Spinal cord (tissue), 10 donors: ENCODE results near the gene ACOX3. TPM values are rescaled to one million over a fixed set of nuclear protein-coding genes. Genes with fewer than 3 reads are reported as not detected.

ENCODE experiments used
- DNase-seq, 6 donors: peaks; one replicate each; pipeline versions ENCODE4 v3.0.0 to v3.0.0-alpha.2; 2013 to 2015; ENCODE audit warnings: low spot score in 6 of 6, low read depth in 4 of 6
- H3K27ac ChIP-seq: one replicate; pipeline ENCODE4 v1.5.1; 2013; ENCODE audit warnings: low read depth, low read length, control low read depth
- H3K27me3 ChIP-seq: one replicate; pipeline ENCODE4 v1.6.1; 2013; ENCODE audit warnings: low read length; ENCODE audit not compliant: control insufficient read depth, insufficient read depth
- H3K36me3 ChIP-seq: one replicate; pipeline ENCODE4 v1.6.1; 2013; ENCODE audit warnings: low read length; ENCODE audit not compliant: control insufficient read depth, insufficient read depth
- H3K4me1 ChIP-seq: one replicate; pipeline ENCODE4 v1.6.1; 2013; ENCODE audit warnings: low read length; ENCODE audit not compliant: control insufficient read depth, insufficient read depth
- H3K4me3 ChIP-seq: one replicate; pipeline ENCODE4 v1.5.1; 2013; ENCODE audit warnings: low read depth, low read length, control low read depth
- H3K9me3 ChIP-seq: one replicate; pipeline ENCODE4 v1.6.1; 2013; ENCODE audit warnings: low read length; ENCODE audit not compliant: control insufficient read depth, insufficient read depth
- WGBS: methylation state at CpG from one replicate; pipeline ENCODE4 v1.1.5; 2013; ENCODE audit warnings: missing lambda C conversion rate; ENCODE audit not compliant: insufficient coverage; 5-methylcytosine and 5-hydroxymethylcytosine counted together
- polyA plus RNA-seq, 2 donors: library from polyadenylated mRNA; unstranded; fragments of 120-200 nt; gene quantifications; one replicate each; pipeline ENCODE4 v1.2.1, GENCODE V29; 2013; ENCODE audit not compliant: insufficient read length in 2 of 2
- total RNA-seq, 2 donors: library from RNA; depleted of rRNA in 1 of 2; stranded (reverse); fragments of 120-200 nt in 1 of 2; fragments of >200 nt in 1 of 2; gene quantifications; one replicate each; pipeline versions ENCODE4 v1.2.3 to v1.2.4, GENCODE V29; 2013 to 2014
- donor health status: healthy.

Gene ACOX3
- total and polyA plus RNA-seq, 4 donors = 21.2 to 28.7 (median 23.6) TPM

DNA sequence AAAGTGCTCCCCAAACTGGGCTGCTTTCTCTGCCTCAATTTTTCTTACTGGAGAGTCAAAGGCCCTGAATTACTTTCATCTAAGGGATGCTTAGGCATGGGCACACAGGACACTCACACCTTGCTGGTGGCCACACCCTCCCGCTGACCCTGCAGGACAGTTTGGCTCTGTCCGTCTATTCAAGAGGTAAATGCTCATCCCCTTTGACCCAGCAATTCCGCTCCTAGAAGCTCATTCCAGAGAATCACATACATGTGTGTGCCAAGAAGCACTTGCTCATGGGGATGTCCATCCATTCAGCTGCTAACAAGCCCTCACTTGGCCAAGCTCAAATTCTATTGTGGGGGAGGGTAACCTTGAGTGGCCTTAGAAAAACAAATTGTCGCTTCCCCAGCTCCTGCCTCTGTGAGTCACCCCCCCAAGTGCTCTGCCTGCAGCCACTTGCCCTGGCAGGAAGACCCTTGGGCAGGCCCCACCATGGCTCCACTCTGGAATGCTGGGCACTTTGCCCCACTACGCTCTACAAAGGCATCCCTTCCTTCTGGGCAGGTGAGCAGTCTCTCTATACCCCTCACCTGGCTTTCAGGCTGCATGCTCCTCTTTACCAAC is 116.5 kb downstream of the ACOX3 start:
- no peaks in the 10 kb centered on the region for H3K27me3 ChIP-seq
- no peak overlapping the region for H3K4me3 ChIP-seq
- no peak overlapping the region for H3K27ac ChIP-seq
- WGBS = 97% methylated on average over 4 of the region's 5 CpGs
- peaks cover 3% of the 10 kb centered on the region for H3K4me1 ChIP-seq
- peaks cover 2% of the 10 kb centered on the region for H3K9me3 ChIP-seq
- no peak for DNase-seq
- no peaks in the 10 kb centered on the region for H3K36me3 ChIP-seq

DNA sequence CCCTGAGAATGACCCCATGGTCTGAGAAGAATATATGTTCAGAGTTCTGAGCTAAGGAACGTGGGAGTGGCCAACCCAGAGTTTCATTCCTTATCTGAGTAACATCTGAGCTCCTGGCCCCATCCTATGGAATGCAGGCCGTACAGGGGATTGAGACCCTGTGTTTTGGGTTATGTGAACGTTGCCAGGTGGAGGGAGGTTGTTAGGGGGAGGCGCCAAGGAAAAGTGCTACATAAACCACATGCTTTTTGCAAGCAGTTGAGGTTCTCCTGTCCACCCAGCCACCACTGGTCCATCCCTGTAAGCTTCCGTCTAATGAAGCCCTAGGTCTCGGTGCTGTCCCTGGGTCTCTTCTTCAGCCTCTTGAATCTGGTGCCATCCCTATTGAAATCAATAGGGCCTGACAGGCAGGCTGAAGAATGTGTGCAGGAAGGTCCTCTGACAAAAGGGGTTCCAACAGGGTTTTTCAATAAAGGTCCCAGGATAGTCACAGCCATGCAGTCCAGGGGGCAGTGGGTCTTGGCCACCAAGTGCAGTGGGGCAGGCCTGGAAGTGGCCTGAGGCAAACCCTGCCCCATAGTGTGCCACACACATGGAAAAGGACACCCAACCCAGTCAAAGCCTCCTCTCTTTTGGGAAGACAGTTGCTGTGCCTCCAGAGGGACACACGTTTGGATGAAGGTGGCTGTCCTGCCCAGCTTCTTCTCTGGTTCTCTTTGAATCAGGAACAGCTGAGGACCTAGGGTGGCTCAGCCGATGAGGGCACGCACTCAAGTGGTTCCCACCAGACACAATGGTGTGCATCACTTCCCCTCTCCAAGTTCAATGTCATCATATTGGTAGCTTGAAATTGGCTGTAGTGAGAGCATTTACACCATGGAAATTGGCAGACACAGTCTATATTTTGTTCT is 117.5 kb downstream of the ACOX3 start:
- H3K9me3 ChIP-seq = peaks cover 2% of the 10 kb centered on the region
- no peaks in the 10 kb centered on the region for H3K36me3 ChIP-seq
- no peaks in the 10 kb centered on the region for H3K27me3 ChIP-seq
- no peak overlapping the region for H3K4me3 ChIP-seq
- DNase-seq = no peak
- WGBS = 86% methylated on average over 4 of the region's 9 CpGs
- H3K27ac ChIP-seq = no peak overlapping the region
- peaks cover 3% of the 10 kb centered on the region for H3K4me1 ChIP-seq

DNA sequence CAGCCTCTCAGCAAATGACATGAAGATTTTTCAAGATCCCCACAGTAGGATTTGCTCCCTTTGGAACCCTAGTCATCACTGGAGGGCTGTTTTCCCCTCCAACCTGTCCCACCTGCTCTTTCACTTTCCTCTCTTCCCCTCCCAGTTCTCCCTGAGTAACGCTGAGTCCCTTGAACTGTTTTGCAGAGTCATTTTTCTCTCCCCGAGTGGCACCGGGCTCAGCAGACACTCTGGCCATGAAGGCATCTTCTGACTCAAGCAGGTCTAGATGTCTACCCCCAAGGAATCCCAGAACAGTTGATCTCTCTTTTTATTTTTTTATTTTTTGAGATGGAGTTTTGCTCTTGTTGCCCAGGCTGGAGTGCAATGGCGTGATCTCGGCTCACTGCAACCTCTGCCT is 118.8 kb downstream of the ACOX3 start:
- 100% methylated on average over 2 of the region's 5 CpGs for WGBS
- Histone ChIP-seq H3K36me3 (no peaks in the 10 kb centered on the region), H3K4me3 (no peak overlapping the region)

DNA sequence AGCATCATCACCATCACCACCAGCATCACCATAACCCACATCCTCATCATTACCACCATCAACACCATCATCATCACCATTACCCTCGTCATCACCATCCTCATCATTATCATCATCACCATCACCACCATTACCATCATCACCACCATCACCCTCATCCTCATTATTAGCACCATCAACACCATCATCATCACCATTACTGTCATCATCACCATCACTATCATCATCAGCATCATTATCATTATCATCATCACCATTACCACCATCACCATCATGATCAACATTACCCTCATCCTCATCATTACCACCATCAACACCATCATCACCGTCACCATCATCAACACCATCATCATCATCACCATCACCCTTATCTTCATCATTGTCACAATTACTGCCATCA is 119.3 kb downstream of the ACOX3 start:
- WGBS = 100% methylated on average over 2 of the region's 2 CpGs
- H3K4me1 ChIP-seq = peaks cover 10% of the 10 kb centered on the region
- no peak for DNase-seq
- H3K36me3 ChIP-seq = no peaks in the 10 kb centered on the region
- H3K4me3 ChIP-seq = no peak overlapping the region
- H3K27me3 ChIP-seq = no peaks in the 10 kb centered on the region
- H3K27ac ChIP-seq = no peak overlapping the region
- peaks cover 2% of the 10 kb centered on the region for H3K9me3 ChIP-seq

More for the DNA sequence above, 118.8 kb downstream of the ACOX3 start:
- H3K9me3 ChIP-seq = peaks cover 2% of the 10 kb centered on the region
- no peaks in the 10 kb centered on the region for H3K27me3 ChIP-seq
- peaks cover 5% of the 10 kb centered on the region for H3K4me1 ChIP-seq
- DNase-seq = no peak
- H3K27ac ChIP-seq = no peak overlapping the region

DNA sequence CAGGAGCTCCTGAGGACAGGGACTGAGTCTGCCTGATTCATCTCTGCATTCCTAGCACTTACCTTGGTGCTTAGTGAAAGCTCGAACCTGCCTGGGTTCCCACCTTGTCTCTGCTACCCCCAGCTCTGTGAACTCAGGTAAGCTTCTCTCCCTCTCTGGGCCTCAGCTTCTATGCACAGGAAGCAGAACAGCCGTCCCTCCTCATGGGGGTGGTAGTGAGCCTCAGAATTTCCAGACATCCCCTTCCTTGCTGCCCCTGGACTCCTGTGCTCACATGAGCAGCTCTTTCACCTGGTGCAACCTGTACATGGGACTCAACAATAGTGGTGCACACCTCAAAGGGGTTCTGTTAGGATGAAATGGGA is 120.2 kb downstream of the ACOX3 start:
- H3K36me3 ChIP-seq = no peaks in the 10 kb centered on the region
- H3K27me3 ChIP-seq = no peaks in the 10 kb centered on the region
- H3K4me3 ChIP-seq = no peak overlapping the region
- DNase-seq = no peak
- peaks cover 19% of the 10 kb centered on the region for H3K4me1 ChIP-seq
- no CpG with 5 or more reads among the region's 2 CpGs for WGBS
- no peak overlapping the region for H3K27ac ChIP-seq
- H3K9me3 ChIP-seq = peaks cover 2% of the 10 kb centered on the region

DNA sequence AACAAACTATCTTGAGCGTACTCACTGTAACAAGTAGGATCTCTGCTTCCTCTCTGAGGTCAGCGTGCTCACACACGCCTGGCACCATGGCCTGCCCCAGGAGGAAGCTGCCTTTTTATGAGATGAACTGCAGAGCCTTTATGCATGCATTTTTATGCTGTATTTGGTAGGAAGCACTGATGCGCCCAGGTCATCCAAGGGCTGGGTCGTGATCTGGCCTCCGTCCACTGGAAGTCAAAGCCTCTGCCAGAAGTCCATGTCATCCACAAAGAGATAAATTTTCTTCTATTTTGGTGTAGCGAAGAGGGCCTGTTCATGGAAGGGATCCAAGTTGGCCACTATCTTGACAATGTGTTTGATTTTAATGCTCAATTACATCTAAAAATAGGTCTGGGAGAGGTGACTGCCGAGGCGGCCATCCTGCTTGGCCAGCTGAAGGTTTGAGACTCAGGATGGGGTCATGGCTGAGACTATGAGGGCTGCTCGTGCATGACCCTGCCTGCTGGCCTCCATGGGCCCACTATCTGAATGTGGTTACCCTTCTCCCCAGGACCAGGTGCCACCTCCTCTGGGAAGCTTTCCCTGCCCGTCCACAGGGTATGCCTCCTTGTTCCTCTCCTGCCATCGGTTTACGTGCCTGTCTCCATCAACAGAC is 120.7 kb downstream of the ACOX3 start:
- H3K27me3 ChIP-seq = no peaks in the 10 kb centered on the region
- no peak overlapping the region for H3K27ac ChIP-seq
- DNase-seq = peak in 1 of 6 donors; percentile 2
- peaks cover 20% of the 10 kb centered on the region for H3K4me1 ChIP-seq
- H3K36me3 ChIP-seq = no peaks in the 10 kb centered on the region
- H3K4me3 ChIP-seq = no peak overlapping the region
- H3K9me3 ChIP-seq = peaks cover 2% of the 10 kb centered on the region
- 78% methylated on average over 9 of the region's 13 CpGs for WGBS

DNA sequence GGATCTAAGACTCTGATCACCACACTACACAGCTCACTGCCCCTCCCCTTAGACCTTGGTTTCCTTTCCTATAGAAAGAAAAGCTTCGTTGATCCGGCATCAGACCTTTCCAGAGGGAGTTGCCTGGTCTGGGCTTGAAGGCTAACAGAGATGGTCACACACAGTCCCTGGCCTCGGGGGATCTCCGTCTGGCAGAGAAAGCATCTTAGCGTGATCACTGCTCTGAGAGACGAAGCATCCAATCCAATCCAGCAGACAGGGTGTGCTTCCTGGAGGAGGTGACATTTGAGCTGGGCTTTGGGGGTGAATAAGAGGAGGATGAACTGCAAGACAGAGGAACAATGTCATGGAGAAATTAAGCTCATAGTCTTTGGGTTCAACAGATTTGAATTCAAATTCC is 121.5 kb downstream of the ACOX3 start:
- no peaks in the 10 kb centered on the region for H3K36me3 ChIP-seq
- H3K27ac ChIP-seq = no peak overlapping the region
- peaks cover 1% of the 10 kb centered on the region for H3K9me3 ChIP-seq
- DNase-seq = no peak
- 91% methylated on average over 6 of the region's 6 CpGs for whole genome bisulfite sequencing
- peaks cover 20% of the 10 kb centered on the region for H3K4me1 ChIP-seq
- no peak overlapping the region for H3K4me3 ChIP-seq
- peaks cover 2% of the 10 kb centered on the region for H3K27me3 ChIP-seq

DNA sequence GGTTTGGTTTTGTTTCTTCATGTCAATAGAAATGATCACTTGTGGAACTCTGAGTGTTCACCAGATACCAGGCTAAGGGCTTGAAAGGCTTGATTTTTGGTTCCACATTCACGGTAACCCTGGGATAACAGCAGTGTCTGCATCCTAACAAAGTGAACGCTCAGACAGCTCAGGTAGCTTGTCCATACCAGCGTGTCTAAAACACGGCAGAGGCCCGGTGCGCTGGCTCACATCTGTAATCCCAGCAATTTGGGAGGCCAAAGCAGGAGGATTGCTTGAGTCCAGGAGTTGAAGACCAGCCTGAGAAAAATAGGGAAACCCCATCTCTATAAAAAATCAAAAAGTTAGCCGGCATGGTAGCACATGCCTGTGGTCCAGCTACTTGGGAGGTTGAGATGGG is 122.0 kb downstream of the ACOX3 start:
- H3K4me3 ChIP-seq = no peak overlapping the region
- peaks cover 1% of the 10 kb centered on the region for H3K9me3 ChIP-seq
- H3K36me3 ChIP-seq = no peaks in the 10 kb centered on the region
- H3K27ac ChIP-seq = no peak overlapping the region
- H3K4me1 ChIP-seq = peaks cover 20% of the 10 kb centered on the region
- 92% methylated on average over 7 of the region's 7 CpGs for WGBS
- DNase-seq = no peak
- H3K27me3 ChIP-seq = peaks cover 2% of the 10 kb centered on the region

DNA sequence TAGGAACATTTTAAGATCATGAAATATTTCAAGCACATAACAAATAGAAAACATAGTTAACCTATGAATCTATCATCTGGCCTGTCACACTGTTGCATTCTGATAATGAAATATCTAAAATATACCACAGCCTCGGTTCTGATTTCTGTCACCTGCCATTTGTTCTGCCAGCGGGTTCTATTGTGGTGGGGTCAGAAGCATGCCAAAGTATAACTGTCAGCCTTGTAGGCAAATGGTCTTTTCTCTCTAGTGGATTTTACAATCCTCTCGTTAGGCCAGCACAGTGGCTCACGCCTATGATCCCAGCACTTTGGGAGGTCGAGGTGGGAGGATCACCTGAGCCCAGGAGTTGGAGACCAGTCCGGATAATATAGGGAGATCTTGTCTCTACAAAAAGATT is 123.0 kb downstream of the ACOX3 start:
- Histone ChIP-seq H3K27me3 (peaks cover 2% of the 10 kb centered on the region), H3K4me1 (peaks cover 20% of the 10 kb centered on the region), H3K36me3 (no peaks in the 10 kb centered on the region), H3K9me3 (peaks cover 4% of the 10 kb centered on the region), H3K4me3 (no peak overlapping the region), H3K27ac (no peak overlapping the region)
- 96% methylated on average over 4 of the region's 6 CpGs for WGBS
- no peak for DNase-seq
